ENCODE results near the gene MYCN. TPM values are rescaled to one million over a fixed set of nuclear protein-coding genes. Genes with fewer than 3 reads are reported as not detected.

The MYCN gene
- total RNA-seq, 2 experiments from 2014 or later = 0.16 to 0.22 TPM

DNA sequence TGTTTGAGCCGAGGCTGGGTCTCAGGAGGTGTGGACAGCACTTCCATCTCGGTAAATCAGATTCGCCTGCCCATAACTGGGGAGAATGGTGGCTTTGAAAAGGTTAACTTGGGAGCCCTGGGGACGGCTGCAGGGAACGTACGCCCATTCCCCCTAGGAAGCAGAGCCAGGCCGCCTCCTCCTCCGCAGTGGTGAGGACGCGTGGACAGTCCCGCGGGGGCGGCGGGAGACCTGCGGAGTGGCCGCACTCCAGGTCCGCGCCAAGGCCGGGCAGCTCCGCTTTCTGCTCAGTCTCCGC lies 845 bp upstream of the MYCN start:
- peak; percentile 60 for ATAC-seq
- no peak for DNase-seq
- ChIA-PET CTCF (interaction anchor here (0.7 to 4.6 kb wide), 32 partner anchors 8 to 817 kb away, joined by 3 to 35 read pairs (median 3); no protein-coding TSS in a partner anchor), POLR2A (interaction anchor here (1.0 kb wide), 1 partner anchor 563 kb away, joined by 4 read pairs; no protein-coding TSS in a partner anchor)
- no peak overlapping the region for H3K27ac Mint-ChIP-seq
- no peak overlapping the region for H3K4me3 Mint-ChIP-seq
- H3K27me3 Mint-ChIP-seq = peaks cover 51% of the 10 kb centered on the region
- H3K36me3 Mint-ChIP-seq (ENCODE audit: low read depth) = no peaks in the 10 kb centered on the region
- intact Hi-C loops (cut with micrococcal nuclease) = no loop called here
- H3K4me1 Mint-ChIP-seq (ENCODE audit: low read depth) = peaks cover 21% of the 10 kb centered on the region
- no peaks in the 10 kb centered on the region for H3K9me3 Mint-ChIP-seq
- TF ChIP-seq, protein P1, sequence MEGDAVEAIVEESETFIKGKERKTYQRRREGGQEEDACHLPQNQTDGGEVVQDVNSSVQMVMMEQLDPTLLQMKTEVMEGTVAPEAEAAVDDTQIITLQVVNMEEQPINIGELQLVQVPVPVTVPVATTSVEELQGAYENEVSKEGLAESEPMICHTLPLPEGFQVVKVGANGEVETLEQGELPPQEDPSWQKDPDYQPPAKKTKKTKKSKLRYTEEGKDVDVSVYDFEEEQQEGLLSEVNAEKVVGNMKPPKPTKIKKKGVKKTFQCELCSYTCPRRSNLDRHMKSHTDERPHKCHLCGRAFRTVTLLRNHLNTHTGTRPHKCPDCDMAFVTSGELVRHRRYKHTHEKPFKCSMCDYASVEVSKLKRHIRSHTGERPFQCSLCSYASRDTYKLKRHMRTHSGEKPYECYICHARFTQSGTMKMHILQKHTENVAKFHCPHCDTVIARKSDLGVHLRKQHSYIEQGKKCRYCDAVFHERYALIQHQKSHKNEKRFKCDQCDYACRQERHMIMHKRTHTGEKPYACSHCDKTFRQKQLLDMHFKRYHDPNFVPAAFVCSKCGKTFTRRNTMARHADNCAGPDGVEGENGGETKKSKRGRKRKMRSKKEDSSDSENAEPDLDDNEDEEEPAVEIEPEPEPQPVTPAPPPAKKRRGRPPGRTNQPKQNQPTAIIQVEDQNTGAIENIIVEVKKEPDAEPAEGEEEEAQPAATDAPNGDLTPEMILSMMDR (IDR thresholded peaks at IDR 0.05) = peak; percentile 77

DNA sequence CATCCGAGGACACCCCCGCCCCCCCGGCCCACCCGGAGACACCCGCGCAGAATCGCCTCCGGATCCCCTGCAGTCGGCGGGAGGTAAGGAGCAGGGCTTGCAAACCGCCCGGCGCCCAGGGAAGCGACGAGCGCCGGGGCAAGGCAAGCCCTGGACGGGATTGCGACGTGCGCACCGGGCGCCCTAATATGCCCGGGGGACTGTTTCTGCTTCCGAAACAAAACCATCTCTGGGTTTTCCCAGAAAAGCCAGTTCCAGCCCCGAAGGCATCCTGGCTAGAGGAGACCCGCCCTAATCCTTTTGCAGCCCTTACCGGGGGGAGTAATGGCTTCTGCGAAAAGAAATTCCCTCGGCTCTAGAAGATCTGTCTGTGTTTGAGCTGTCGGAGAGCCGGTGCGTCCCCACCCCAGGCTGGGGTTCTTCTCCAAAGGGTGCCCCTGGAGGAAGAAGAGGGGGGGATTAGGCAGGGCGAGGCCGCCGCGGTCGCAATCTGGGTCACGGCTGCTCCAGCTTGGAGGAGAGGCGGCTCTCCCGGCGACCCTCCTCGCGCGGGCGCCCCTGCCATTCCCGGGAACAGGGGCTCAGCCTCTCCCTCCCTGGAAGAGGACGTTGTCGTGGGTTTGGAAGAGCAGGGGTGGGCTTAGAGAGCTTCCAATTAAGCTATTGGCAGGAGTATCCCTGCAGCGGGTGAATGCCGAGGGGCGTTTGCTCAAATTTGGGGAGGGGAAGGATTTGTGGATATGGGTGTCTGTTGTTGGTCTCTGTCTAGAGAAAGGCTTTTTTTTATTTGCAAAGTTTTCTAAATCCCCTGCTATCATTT lies 521 bp downstream of the MYCN start:
- peaks cover 50% of the 10 kb centered on the region for H3K27me3 Mint-ChIP-seq
- TF ChIP-seq, protein P1 (IDR thresholded peaks at IDR 0.05) = no peak
- ChIA-PET CTCF (interaction anchor here (0.9 to 4.6 kb wide), 10 partner anchors 8 to 668 kb away, joined by 3 to 35 read pairs (median 4); no protein-coding TSS in a partner anchor), POLR2A (interaction anchor here (1.0 to 1.3 kb wide), 2 partner anchors 33 to 562 kb away, joined by 3 to 4 read pairs; no protein-coding TSS in a partner anchor)
- no peak overlapping the region for H3K27ac Mint-ChIP-seq
- DNase-seq (peak; percentile 20), ATAC-seq (peak; percentile 10)
- no peaks in the 10 kb centered on the region for H3K36me3 Mint-ChIP-seq (ENCODE audit: low read depth)
- H3K4me1 Mint-ChIP-seq (ENCODE audit: low read depth) = peaks cover 21% of the 10 kb centered on the region
- intact Hi-C loops (cut with micrococcal nuclease) = loop anchor here (5.0 kb wide), 2 partner anchors 341 to 666 kb away; no protein-coding TSS in a partner anchor
- H3K4me3 Mint-ChIP-seq = peak overlapping the region; percentile 56
- no peaks in the 10 kb centered on the region for H3K9me3 Mint-ChIP-seq

DNA sequence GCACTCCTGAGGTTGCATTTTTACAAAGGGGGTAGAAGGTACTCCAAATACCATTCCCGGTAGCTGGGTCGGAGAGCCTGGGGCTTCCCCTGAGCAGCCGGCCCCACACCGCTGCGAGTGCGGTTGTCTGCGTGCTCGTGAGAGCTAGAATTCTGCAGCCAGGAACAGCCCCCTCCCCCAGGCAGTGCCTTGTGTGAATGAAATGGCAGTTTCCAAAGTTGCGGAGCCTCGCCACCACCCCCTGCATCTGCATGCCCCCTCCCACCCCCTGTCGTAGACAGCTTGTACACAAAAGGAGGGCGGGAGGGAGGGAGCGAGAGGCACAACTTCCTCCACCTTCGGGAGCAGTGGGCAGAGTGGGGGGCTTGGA lies 1.1 kb downstream of the MYCN start:
- ChIA-PET POLR2A (interaction anchor here (1.3 kb wide), 1 partner anchor 32 kb away, joined by 3 read pairs; no protein-coding TSS in a partner anchor), CTCF (interaction anchor here (0.9 to 4.6 kb wide), 6 partner anchors 8 to 1705 kb away, joined by 3 to 35 read pairs (median 4); no protein-coding TSS in a partner anchor)
- Mint-ChIP-seq H3K4me1 (ENCODE audit: low read depth) (peaks cover 21% of the 10 kb centered on the region), H3K4me3 (peak overlapping the region; percentile 56), H3K36me3 (ENCODE audit: low read depth) (no peaks in the 10 kb centered on the region), H3K9me3 (no peaks in the 10 kb centered on the region), H3K27ac (no peak overlapping the region), H3K27me3 (peaks cover 50% of the 10 kb centered on the region)
- ATAC-seq = no peak
- intact Hi-C loops (cut with micrococcal nuclease) = loop anchor here (5.0 kb wide), 2 partner anchors 341 to 666 kb away; no protein-coding TSS in a partner anchor
- TF ChIP-seq, protein P1 (IDR thresholded peaks at IDR 0.05) = no peak
- DNase-seq = peak; percentile 20

DNA sequence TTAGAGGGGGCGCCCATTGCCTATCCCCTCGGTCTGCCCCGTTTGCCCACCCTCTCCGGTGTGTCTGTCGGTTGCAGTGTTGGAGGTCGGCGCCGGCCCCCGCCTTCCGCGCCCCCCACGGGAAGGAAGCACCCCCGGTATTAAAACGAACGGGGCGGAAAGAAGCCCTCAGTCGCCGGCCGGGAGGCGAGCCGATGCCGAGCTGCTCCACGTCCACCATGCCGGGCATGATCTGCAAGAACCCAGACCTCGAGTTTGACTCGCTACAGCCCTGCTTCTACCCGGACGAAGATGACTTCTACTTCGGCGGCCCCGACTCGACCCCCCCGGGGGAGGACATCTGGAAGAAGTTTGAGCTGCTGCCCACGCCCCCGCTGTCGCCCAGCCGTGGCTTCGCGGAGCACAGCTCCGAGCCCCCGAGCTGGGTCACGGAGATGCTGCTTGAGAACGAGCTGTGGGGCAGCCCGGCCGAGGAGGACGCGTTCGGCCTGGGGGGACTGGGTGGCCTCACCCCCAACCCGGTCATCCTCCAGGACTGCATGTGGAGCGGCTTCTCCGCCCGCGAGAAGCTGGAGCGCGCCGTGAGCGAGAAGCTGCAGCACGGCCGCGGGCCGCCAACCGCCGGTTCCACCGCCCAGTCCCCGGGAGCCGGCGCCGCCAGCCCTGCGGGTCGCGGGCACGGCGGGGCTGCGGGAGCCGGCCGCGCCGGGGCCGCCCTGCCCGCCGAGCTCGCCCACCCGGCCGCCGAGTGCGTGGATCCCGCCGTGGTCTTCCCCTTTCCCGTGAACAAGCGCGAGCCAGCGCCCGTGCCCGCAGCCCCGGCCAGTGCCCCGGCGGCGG lies 1.7 kb downstream of the MYCN start:
- POLR2A ChIA-PET = interaction anchor here (1.3 kb wide), 1 partner anchor 32 kb away, joined by 3 read pairs; no protein-coding TSS in a partner anchor
- TF ChIP-seq, protein P1 (IDR thresholded peaks at IDR 0.05) = no peak
- H3K9me3 Mint-ChIP-seq = no peaks in the 10 kb centered on the region
- intact Hi-C loops (cut with micrococcal nuclease) = loop anchor here (5.0 kb wide), 2 partner anchors 340 to 665 kb away; no protein-coding TSS in a partner anchor
- H3K4me3 Mint-ChIP-seq = peak overlapping the region; percentile 47
- DNase-seq = peak; percentile 22
- CTCF ChIA-PET = interaction anchor here (0.9 to 4.6 kb wide), 5 partner anchors 9 to 1704 kb away, joined by 3 to 35 read pairs (median 4); no protein-coding TSS in a partner anchor
- peaks cover 21% of the 10 kb centered on the region for H3K4me1 Mint-ChIP-seq (ENCODE audit: low read depth)
- no peak overlapping the region for H3K27ac Mint-ChIP-seq
- peaks cover 44% of the 10 kb centered on the region for H3K27me3 Mint-ChIP-seq
- no peaks in the 10 kb centered on the region for H3K36me3 Mint-ChIP-seq (ENCODE audit: low read depth)
- ATAC-seq = no peak
